Forelimb muscle (tissue), 1 donor: Measurements from ENCODE around the gene CFAP20DC. TPM values are rescaled to one million over a fixed set of nuclear protein-coding genes. Genes with fewer than 3 reads are reported as not detected.
"Not testable (repeated sequence)": the region's sequence is repeated elsewhere in the genome, so short reads cannot be mapped to it uniquely, and the experiment has no call there.

Experiments
- DNase-seq: peaks from one replicate; pipeline ENCODE4 v3.0.0-alpha.2; 2013; ENCODE audit warnings: low read depth
- polyA plus RNA-seq: library from polyadenylated mRNA; unstranded; fragments of 120-200 nt; gene quantifications from one replicate; pipeline ENCODE4 v1.2.1, GENCODE V29; 2013; ENCODE audit not compliant: insufficient read length

CFAP20DC gene
- polyA plus RNA-seq, 1 donor = 1.6 TPM

DNA sequence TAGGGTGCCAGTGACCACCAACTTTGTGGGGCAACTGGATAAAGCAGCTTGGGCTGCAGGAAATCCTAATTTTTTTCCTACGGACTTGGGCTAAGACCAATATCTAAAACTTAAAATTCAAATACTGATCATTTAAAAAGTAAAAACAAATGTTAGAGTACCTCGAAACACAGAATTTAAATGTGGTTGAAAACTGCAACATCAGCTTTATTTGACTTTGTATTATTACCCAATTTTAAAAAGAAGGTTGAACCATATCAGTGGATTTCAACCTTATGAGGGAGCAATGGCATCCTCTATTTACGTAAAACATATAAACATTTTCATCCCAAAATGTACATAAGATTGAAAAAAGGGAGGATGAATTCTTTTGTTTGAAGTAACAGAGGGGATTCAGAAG lies 26.2 kb downstream of the CFAP20DC start:
- no peak for DNase-seq

GRCh38 chr3:59017617-59017984 lies 32.2 kb downstream of the CFAP20DC start:
- no peak for DNase-seq

GRCh38 chr3:59016930-59017616 lies 32.8 kb downstream of the CFAP20DC start:
- DNase-seq = no peak

- no peak for DNase-seq
These were observed 36.2 kb downstream of the CFAP20DC start for GRCh38 chr3:59013611-59014010.

DNA sequence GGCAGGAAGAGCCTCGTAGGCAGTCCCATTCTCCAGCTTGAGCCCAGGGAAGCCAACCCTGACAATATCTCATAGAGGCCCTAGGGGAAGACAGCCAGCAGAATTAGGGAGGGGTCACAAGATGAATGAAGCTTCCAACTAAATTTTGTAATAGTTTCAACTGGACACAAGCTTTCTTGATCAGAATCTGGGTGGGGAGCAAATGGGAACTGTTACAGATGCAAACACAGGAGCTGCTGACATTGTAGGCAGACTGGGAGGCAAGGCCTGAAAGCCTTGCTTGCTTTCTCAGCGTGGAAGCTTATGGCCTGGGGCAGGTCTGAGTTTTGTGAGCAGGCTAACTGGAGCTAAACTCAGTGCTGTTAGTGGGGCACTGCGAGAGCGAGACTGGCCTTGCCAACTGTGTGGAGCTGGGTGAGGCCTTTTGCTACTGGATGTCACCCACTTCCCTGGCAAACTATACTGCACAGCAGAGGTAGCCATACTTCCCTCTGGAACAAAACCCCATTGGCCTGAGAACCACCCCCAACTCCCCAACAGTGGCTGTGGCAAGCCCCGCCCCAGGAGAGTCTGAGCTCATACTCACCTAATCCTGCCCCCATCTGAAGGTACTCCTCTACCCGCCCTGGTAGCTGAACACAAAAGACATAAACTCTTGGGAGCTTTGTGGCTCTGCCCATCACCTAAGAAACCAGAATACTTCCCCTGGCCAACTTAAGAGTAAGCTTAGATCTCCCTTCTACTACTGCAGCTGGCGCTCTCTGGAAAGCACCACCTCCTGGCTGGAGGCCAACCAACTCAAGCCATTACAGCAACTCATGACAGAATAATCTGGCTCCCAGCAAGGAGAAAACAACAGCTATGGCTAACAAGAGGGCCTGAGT lies 42.9 kb downstream of the CFAP20DC start:
- DNase-seq = no peak

DNA sequence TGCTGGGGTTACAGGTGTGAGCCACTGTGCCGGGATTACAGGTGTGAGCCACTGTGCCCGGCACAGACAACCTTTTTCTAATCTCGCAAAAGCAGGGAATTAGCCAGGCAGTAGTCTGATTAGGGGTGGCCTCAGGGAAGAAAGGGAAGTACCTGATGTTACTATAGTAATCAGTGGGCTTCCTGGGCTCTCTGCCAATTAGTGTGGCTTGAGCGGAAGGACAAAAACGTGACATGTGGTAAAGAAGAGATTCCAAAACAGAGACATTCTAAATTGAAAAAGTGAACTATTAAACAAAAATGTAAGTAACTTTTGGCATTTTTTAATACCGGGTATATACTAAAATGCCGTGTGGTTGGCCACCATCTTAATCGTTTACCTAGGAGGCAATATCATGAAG lies 48.1 kb downstream of the CFAP20DC start:
- DNase-seq = no peak

DNA sequence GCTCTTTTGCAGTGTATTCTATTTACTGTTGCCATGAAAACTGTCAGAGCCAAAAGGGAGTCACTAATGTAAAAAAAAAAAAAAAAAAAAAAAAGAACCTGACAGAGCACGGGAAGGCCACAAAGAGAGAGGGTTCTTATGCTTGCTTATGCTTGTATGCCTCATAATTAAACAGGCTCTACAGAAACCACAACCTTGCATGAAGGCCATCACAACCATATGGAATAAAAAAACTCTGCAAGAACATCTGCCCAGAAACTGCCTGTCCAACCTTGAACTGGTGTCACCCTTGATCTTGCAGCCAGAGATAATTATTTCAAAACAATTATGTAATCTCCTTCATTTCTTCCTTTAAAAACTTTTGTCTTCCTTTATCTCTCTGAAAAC lies 50.1 kb downstream of the CFAP20DC start:
- DNase-seq = no peak

GRCh38 chr3:58999134-58999773 lies 50.6 kb downstream of the CFAP20DC start:
- DNase-seq = no peak

DNA sequence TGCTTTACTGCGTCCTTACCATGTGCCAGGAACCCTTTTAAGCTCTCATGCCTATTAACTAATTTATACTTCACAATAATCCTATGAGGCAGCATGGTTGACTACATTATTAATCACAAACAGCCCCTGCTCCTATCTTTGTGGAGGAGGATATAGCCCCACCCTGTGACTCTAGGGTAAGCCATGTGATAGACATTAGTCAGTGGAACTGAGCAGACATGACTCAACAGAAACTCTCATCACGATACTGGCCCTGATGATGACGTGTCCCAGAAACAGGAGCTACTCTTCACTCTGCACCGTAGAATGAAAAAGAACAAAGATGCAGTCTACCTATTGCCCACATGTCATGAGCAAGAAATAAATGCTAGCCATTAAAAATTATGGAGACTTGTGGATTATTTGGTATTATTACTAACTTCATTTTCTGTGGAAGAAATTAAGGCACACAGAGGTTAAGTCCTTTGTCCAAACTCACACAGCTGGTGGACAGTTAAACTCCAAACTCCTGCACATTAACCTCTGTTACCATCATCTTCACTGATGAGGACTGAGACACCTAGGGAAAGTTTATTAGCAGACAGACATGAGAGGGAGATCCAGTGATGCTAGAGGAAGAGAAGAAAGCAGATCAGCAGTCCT lies 51.2 kb downstream of the CFAP20DC start:
- DNase-seq = no peak

DNA sequence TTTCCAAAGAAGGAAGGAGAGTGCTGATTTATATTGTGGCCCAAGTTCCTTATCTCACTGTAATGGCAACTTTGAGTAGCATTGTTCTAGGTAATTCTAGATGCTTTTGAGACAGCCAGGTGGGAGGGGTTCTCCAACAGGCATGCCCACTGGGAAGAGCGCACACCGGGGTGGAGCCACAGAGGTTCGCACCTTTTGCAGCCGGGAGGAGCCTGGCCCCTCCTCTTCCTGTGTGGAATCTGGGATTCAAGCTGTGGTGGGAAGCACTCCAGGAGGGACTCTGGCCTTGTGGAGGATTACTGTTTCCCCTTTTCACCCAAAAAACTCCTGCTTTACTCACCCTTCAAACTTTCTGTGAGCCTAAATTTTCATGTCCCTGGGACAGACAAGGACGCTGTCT lies 53.1 kb downstream of the CFAP20DC start:
- no peak for DNase-seq

DNA sequence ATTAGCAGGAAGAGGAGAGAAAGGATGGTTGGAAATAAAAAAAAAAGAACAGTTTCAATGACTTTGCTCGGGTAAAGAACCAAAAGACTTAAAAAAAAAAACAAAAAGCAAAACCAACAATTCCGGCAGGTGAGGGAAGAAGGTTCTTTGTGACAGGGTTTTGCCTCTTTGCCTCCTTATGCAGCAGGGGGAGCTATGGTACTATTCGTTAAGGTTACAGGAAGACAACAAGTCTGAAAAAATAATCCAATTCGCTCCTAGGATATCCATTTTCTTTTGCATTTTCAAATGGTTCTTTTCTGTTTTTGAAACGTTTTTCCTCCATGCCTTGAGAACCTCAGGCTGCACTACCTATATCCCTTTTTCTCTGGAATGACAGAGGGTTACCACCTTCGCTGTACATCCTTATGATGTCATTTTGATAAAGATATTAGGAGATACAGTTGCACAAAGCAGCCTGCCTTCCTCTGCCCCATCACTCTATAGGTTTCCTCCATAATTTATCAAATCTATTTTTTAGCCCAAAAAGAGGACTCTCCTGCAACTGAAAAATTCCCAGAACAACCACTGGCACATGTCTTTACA lies 55.0 kb downstream of the CFAP20DC start:
- peak; percentile 50 for DNase-seq

DNA sequence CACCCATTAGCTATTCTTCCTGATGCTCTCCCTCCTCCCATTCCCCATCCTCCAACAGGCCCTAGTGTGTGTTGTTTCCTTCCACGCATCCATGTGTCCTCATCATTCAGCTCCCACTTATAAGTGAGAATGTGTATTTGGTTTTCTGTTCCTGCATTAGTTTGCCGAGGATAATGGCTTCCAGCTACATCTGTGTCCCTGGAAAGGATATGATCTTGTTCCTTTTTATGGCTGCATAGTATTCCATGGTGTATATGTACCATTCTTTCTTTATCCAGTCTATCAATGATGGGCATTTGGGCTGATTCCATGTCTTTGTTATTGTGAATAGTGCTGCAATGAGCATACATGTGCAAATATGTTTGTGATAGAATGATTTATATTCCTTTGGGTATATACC lies 56.3 kb downstream of the CFAP20DC start:
- no peak for DNase-seq

DNA sequence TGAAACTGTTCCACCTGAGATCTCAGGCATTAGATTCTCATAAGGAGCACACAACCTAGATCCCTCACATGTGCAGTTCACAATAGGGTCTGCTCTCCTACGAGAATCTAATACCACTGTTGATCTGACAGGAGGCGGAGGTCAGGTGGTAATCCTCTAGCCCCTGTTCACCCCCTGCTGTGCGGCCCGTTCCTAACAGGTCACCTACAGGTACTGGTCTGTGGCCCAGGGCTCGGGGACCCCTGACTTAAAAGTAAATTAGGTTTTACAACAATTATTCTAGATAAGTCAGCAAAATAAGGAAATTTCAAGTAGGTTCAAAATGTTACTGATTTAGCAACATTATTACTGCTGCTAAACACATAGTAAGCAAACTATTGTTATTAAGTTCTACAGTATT lies 58.2 kb downstream of the CFAP20DC start:
- DNase-seq = no peak

- DNase-seq = no peak
These were observed 58.8 kb downstream of the CFAP20DC start for GRCh38 chr3:58991026-58991425.

GRCh38 chr3:58989955-58990354 lies 59.9 kb downstream of the CFAP20DC start:
- DNase-seq = no peak

DNA sequence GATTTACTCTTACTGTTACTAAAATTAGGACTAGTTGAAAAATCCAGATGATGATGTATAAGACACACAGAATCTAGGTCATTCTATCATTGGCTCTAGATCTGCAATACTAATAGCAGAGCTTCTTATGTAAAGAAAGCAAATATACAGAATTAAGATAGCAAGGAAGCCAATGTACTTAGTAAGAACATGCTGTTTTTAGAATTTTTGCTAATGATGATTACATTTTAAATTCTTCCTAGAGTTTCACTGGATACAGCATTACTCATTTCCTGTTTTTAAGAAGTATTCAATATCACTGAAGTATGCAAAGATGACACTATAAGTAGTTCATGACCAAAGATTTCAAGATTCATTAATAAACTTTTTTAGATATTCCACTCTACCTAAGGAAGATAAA lies 60.7 kb downstream of the CFAP20DC start:
- DNase-seq = no peak

DNA sequence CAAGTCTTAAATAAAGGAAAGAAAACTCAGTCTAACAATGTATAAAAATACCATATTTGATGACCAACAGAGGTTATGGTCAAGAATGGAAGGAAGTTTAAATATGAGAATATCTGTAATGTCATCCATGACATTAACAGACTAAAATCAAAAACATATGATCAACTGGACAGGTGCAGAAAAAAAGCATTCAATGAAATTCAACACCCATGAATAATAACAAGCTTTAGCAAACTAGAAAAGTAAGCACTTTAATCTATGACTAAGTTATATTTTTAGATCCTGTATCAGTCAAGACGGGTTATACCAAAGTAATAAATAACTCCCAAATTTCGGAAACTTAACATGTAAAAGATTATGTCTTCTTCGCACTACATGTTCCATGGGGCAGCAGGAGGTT lies 61.8 kb downstream of the CFAP20DC start:
- no peak for DNase-seq

GRCh38 chr3:58986654-58987053 lies 63.2 kb downstream of the CFAP20DC start:
- DNase-seq = no peak

DNA sequence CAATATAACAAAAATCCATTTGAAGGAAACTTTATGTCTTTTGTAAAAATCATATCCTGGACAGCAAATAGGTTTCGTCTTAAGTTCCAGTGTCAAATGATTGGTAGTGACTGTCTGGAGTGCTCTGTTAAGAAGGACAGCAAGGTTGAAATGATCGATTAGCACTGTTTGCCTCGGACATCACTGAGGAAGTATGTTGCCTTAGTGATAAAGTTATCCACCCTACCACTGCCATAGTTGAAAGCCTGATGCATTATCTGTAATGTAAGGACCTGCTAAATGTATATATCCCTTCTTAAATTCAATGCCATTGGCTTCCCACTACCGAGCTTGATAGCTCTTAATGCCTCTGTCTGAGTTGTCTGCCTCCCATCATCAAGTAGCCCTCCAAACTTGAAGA lies 70.0 kb downstream of the CFAP20DC start:
- no peak for DNase-seq

DNA sequence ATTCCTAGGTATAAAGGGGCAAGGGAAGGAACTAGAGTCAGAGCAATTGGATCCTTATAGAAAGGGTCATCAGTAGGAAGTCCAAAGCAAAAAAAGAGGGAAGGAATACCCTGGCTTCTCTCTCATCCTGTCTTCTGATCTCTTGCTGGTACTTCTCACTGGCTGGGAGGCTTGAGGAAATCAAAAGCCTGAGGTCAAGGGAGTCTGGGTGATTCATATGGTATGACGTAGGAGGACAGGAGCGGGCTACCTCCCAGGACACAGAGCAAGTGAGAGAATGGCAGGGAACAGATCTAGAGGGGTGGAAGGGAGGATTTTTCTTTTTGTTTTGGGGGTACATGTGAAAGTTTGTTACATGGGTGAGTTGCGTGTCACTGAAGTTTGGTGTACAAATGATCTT lies 76.0 kb downstream of the CFAP20DC start:
- no peak for DNase-seq

GRCh38 chr3:58967866-58968265 lies 82.0 kb downstream of the CFAP20DC start:
- DNase-seq = not testable (repeated sequence)

GRCh38 chr3:58965865-58966264 lies 84.0 kb downstream of the CFAP20DC start:
- DNase-seq = no peak
